GM12878 (cell line): ENCODE measurements around the gene MYO15A.

Experiments used
- BRCA1 ChIP-seq: IDR thresholded peaks from 2 replicates; pipeline ENCODE4 v1.6.1; 2011; ENCODE audit warnings: low read depth, low read length, improper control_type of control experiment
- EED ChIP-seq: sonication (generic); IDR thresholded peaks from 2 replicates; pipeline ENCODE4 v1.6.1; 2016; ENCODE audit warnings: antibody characterized with exemption, low read depth
- EP300 ChIP-seq, 2 experiments: fragments of 150-350 bp in 1 of 2; IDR thresholded peaks; 2 replicates each; pipeline ENCODE4 v1.6.1; 2011 to 2012; ENCODE audit warnings: low read depth in 2 of 2, low read length in 2 of 2, borderline replicate concordance in 1 of 2, improper control_type of control experiment in 1 of 2, inconsistent platforms in 1 of 2; ENCODE audit not compliant: control insufficient read depth in 1 of 2
- EZH2 ChIP-seq: IDR thresholded peaks from 2 replicates; pipeline ENCODE4 v1.6.1; 2012; ENCODE audit warnings: low read depth, mild to moderate bottlenecking, control low read depth, inconsistent platforms, low read length, borderline replicate concordance; ENCODE audit not compliant: control insufficient read depth
- HDAC2 ChIP-seq: fragments of 200-600 bp; sonication (generic); IDR thresholded peaks from 2 replicates; pipeline ENCODE4 v1.6.1; 2017
- NR2F1 ChIP-seq: fragments of 450-650 bp; conservative IDR thresholded peaks from 2 replicates; pipeline ENCODE4 v1.6.1; 2017; ENCODE audit warnings: mild to moderate bottlenecking
- POLR2A ChIP-seq: IDR thresholded peaks from 2 replicates; pipeline ENCODE4 v1.6.1; 2011; ENCODE audit warnings: low read depth, mild to moderate bottlenecking, low read length
- SUZ12 ChIP-seq: fragments of 200-600 bp; sonication (generic); IDR thresholded peaks from one replicate; pipeline ENCODE4 v1.6.1; 2018; ENCODE audit warnings: antibody characterized with exemption, mild to moderate bottlenecking; ENCODE audit not compliant: unreplicated experiment
- ZBED1 ChIP-seq: IDR thresholded peaks from 2 replicates; pipeline ENCODE4 v1.6.1; 2016; ENCODE audit warnings: borderline replicate concordance
- TF ChIP-seq, protein P1 (sequence below): fragments of 450-650 bp; formaldehyde crosslinking; IDR thresholded peaks from 2 replicates; pipeline ENCODE4 v1.5.0; 2022; ENCODE audit warnings: mild to moderate bottlenecking, missing genetic modification characterization
- TF ChIP-seq, protein P2 (sequence below), 3 experiments: IDR thresholded peaks in 2 of 3; conservative IDR thresholded peaks in 1 of 3; 2 replicates each; pipeline ENCODE4 v1.5.1; 2011; ENCODE audit warnings: low read depth in 3 of 3, low read length in 3 of 3, mild to moderate bottlenecking in 3 of 3, control low read depth in 2 of 3, moderate library complexity in 2 of 3, inconsistent platforms in 1 of 3, mixed read lengths in 1 of 3; ENCODE audit not compliant: control insufficient read depth in 2 of 3, insufficient read depth in 1 of 3; ENCODE audit errors: extremely low read depth in 1 of 3
- TF ChIP-seq, protein P3 (sequence below): IDR thresholded peaks from 2 replicates; pipeline ENCODE4 v1.6.1; 2011; ENCODE audit warnings: low read depth, mild to moderate bottlenecking, low read length, moderate library complexity, borderline replicate concordance; ENCODE audit errors: extremely low read depth

DNA sequence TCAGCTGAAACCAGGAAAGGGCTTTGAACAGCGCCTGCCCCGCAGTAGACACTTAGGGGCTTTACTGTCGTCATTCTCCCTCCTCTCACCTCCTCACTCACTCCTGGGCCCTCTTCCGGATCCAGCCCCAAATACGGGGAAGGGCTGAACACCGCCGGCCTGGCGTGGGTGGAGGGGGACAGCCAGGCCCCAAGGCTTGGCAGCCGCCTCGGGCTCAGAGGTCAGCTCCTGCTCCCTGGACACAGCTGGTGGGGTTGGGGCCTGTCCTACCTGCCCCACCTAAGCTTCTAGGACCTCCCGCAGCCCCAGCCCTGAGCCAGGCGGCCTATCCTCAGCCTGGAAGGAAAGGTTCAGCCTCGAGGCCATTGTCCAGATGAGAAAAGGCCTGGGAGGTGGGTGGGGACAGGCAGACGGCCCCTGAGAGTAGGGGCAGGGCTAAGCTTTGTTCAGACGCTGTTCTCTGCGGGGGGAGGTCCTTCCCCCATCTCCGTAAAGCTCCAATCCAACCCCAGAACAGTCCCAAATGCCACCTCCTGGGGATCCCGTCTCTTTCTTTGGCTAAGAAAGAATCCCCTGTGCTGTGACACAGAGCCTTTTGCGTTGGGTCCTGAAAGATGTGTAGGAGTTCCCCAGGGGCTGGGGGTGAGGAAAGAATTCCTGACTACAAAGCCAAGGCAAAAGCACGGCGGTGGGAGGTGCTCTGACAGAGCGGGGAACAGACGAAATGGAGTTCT, 116.0 kb downstream of the MYO15A start:
- TF ChIP-seq, protein P1, sequence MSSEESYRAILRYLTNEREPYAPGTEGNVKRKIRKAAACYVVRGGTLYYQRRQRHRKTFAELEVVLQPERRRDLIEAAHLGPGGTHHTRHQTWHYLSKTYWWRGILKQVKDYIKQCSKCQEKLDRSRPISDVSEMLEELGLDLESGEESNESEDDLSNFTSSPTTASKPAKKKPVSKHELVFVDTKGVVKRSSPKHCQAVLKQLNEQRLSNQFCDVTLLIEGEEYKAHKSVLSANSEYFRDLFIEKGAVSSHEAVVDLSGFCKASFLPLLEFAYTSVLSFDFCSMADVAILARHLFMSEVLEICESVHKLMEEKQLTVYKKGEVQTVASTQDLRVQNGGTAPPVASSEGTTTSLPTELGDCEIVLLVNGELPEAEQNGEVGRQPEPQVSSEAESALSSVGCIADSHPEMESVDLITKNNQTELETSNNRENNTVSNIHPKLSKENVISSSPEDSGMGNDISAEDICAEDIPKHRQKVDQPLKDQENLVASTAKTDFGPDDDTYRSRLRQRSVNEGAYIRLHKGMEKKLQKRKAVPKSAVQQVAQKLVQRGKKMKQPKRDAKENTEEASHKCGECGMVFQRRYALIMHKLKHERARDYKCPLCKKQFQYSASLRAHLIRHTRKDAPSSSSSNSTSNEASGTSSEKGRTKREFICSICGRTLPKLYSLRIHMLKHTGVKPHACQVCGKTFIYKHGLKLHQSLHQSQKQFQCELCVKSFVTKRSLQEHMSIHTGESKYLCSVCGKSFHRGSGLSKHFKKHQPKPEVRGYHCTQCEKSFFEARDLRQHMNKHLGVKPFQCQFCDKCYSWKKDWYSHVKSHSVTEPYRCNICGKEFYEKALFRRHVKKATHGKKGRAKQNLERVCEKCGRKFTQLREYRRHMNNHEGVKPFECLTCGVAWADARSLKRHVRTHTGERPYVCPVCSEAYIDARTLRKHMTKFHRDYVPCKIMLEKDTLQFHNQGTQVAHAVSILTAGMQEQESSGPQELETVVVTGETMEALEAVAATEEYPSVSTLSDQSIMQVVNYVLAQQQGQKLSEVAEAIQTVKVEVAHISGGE: no peak
- TF ChIP-seq HDAC2 (no peak), ZBED1 (no peak), EP300 (IDR thresholded peaks at IDR 0.05; ENCODE audit: borderline replicate concordance in 1 of 2, control insufficient read depth in 1 of 2, low read depth in 2 of 2, low read length in 2 of 2) (no peak), EED (no peak), EZH2 (no peak), NR2F1 (no peak), SUZ12 (no peak), POLR2A (no peak), BRCA1 (no peak)
- TF ChIP-seq, protein P2, sequence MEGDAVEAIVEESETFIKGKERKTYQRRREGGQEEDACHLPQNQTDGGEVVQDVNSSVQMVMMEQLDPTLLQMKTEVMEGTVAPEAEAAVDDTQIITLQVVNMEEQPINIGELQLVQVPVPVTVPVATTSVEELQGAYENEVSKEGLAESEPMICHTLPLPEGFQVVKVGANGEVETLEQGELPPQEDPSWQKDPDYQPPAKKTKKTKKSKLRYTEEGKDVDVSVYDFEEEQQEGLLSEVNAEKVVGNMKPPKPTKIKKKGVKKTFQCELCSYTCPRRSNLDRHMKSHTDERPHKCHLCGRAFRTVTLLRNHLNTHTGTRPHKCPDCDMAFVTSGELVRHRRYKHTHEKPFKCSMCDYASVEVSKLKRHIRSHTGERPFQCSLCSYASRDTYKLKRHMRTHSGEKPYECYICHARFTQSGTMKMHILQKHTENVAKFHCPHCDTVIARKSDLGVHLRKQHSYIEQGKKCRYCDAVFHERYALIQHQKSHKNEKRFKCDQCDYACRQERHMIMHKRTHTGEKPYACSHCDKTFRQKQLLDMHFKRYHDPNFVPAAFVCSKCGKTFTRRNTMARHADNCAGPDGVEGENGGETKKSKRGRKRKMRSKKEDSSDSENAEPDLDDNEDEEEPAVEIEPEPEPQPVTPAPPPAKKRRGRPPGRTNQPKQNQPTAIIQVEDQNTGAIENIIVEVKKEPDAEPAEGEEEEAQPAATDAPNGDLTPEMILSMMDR (IDR thresholded peaks at IDR 0.05 in 2 of 3, conservative IDR thresholded peaks at IDR 0.05 in 1 of 3; ENCODE audit: control insufficient read depth in 2 of 3, extremely low read depth in 1 of 3, insufficient read depth in 1 of 3, low read depth in 3 of 3, low read length in 3 of 3): no peak
- TF ChIP-seq, protein P3, sequence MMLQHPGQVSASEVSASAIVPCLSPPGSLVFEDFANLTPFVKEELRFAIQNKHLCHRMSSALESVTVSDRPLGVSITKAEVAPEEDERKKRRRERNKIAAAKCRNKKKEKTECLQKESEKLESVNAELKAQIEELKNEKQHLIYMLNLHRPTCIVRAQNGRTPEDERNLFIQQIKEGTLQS: no peak
